SH-SY5Y (cell line): ENCODE measurements around the gene CLDN18.

Experiments used
- GATA2 ChIP-seq: IDR thresholded peaks from 2 replicates; pipeline ENCODE4 v1.6.1; 2011; ENCODE audit warnings: mild to moderate bottlenecking, low read depth, low read length
- GATA3 ChIP-seq: IDR thresholded peaks from 2 replicates; pipeline ENCODE4 v1.6.1; 2011; ENCODE audit warnings: low read depth, mild to moderate bottlenecking, low read length, moderate library complexity

CLDN18 gene

DNA sequence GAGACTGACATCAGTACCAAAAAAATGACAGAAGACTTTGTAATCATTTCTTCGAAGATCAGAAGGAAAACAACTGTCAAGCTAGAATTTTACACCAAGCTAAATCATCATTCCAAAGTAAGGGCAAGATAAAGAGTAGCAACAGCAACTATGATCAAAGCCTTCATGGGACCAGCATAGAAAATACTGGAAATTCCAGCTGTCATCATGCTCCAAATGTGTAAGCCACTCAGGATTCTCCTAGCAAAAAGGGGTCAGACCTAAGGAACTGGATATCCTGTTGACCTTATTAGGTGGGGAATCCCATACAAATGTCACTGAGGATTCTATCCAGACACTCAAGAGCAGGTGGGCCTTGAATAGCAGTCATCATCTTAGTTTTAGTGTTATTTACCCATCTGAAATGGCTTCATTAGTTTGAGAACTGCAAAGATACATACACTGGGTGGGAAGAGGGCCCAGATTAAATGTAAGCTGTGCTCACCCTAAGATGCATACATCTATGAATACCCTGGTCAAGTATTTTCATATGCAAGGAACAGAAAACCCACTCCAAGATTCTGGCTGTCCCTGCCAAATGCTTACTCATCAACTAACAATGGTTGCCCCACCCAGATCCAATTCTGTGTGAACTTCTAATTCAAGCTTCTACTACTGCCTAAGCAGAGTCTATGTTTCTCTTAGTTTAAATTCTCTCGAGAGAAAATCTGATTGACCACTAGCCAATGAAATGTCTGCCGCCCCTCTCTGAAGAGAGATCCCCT, 33.5 kb downstream of the CLDN18 start:
- TF ChIP-seq GATA3: no peak

DNA sequence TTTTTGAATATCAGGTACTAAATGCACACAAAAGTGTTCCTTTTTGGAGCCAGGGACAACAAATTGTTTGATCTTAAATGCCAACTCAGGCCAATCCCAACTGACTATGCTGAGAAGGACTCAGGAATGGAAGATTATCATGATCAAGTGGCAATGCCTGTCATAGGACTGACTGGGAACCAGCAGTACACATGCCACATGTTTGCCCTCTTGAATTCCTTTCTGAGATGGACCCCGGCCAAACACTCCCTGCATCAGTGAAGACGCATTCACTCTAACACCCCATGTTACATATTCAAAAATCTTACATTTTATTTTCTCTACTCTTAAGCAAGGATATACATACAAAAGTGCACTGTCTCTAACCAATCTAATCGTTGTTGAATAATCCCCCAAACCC, 36.1 kb downstream of the CLDN18 start:
- no peak for TF ChIP-seq GATA3
- TF ChIP-seq GATA2: no peak

DNA sequence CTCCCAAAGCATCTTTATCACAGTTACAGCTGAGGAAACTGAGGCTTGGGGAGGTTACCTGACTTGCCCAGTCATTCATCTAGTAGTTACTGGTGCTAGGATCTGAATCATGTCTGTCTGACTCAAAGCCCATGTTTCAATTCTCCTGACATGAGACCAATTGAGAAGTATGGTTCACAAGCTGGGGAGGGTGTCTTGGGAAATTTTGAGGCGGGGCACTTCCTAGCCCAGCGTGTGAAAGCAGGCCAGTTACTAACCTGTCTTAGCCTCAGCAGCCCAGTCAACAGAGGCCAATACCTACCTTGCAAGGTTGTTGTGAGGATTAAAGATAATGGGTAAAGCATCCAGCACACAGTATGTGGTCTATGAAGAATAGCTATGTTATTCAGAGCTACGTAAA, 37.0 kb downstream of the CLDN18 start:
- no peak for TF ChIP-seq GATA3
- no peak for TF ChIP-seq GATA2

DNA sequence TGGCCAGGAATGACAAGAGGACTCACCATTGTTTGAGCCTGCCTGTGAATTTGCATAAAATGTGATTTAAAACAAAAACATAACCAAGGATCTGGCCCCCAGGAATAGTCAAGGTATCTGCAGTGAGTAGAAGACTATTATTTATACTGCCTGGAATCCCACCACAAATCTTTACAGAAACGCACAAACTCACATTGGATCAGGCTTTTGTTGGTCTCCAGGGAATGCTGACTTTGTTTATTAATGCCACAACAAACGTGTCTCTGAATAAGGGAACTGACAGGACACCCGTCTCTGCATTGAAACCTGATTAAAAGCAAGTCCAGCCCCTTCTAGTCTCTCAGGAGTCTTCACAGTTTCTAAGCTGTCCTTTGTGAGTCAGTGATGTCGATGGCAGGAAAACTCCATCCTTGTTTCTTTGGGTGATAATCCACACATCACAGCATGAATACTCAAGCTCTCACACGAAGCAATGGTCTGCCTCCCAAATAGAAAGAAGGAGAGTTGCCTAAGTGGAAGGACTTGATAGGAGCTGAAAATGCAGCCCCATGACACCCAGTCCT, 37.7 kb downstream of the CLDN18 start:
- TF ChIP-seq GATA2 (no peak), GATA3 (no peak)

DNA sequence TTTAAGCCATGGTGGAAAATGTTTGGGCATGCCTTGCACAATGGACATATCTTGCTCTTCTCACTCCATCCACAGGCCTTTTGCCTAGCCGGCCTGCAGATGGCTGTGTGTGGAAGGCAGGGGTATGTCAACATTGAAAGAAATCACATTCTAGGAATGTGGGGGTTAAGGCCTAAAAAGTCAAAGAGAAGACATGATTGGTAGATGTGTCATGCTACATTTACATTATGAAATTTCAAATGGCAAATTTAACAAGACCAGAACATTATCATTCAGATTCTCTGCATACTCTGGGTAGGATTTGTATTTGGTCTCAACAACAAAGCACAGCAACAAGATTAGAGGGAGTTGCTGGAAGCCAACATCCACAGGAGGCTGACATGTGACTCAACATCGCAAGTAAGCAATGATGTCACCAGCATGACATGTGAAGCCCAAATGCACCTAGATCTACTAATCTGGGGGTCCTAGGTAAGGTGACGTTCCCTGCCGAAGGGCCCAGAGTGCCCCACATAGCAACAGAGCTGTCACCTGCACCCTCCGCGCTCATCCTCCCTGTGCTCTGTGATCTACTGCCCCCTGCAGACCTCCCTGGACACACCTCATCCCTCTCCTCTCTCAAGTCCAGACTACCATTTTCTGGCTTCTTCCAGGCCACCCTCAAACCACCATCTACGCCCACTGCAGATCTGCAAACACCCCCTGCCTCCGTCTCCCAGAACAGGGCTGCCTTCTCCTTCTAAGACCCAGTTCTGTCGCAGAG, 39.4 kb downstream of the CLDN18 start:
- no peak for TF ChIP-seq GATA3
- no peak for TF ChIP-seq GATA2

DNA sequence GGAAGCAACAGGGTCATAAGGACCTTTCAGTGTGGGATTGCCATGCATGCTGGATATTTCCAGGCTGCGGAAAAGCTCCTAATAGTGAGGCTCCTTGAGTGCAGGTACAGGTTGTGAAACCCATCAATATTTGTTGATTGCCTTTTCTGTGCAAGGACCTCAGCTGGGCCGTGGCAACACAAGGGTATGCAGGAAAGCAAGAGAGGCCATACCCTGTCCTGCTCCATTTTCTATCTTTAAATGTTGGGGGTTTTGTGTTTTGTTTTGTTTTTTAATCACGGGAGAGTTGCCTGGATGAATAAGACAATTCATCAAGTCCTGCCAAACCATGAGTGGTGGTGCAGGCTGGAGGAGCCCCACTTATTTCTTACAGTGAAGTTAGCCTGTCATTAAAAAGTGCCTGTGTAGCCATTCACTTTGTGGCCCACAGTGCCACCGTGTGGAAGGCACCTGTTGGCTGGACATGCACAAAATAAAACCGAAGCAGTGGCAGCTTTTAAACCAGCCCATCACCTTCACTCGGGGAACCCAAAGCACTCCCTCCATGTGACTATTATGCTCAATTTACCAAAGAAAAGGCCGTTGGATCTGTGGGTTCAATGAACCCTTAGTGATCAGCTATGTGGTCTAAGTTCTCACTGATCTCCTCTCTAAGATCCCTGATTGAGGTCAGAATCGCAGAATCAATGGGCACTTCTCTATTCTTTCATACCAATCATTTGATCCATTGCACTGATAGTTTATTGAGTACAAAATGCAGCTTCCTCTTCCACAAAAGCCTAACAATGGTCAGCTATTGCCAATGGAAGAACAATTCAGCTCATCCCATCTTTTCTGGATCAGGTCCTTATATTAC, 42.2 kb downstream of the CLDN18 start:
- TF ChIP-seq GATA3 (no peak), GATA2 (no peak)

DNA sequence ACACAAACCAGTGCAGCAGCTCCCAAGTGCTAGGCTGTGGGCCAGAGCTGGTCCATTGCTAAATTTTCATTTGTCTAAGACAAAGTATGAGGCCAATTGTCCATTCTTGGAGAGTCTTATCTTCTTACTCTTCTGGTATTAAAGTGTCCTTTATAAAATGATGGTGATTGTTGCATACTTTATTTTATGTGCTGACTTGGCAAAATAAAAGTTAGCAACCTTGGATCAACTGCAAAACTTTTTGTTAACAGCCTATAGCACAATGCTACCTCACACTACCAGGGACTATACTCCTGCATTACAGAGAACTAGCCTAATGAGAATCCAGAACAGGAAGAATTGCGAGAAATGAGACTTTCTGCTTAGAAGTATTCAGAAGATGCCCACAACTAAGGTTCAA, 44.1 kb downstream of the CLDN18 start:
- no peak for TF ChIP-seq GATA3
- no peak for TF ChIP-seq GATA2

DNA sequence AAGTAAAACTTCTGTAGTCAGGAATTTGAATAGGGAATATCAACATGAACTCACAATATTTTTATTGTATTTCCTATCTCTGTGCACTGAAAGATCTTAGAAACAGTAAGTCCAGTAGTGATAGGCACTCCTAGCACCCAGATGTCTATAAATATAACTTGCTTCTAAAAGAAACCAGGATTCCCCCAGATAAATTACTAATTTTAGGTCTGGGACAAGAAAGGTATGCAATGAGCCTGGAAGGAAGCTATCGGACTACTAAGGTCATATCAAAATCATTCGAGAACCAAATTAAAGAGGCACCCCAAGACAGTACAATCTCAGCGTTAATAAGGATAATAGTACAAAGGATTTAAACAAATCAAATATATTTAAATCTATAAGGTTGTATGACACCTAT, 47.4 kb downstream of the CLDN18 start:
- TF ChIP-seq GATA2 (no peak), GATA3 (no peak)

DNA sequence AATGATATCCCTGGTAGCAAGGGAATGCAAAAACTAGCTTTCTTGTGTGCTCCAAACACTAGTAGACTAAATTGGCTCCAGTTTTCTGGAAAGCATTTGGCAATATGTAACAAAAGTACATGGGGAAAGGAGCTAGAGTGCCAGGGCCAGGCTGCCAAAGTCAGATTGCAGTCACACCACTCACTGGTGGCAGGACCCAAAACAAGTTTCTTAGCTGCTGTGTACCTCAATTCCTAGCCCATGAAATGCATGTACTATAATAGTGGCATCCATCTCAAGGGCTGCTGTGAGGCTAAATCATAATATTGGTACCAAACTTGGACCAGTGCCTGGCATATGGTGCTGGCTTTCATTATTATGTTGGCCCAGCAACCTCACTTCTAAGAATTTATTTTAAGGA, 49.3 kb downstream of the CLDN18 start:
- TF ChIP-seq GATA3 (no peak), GATA2 (no peak)

DNA sequence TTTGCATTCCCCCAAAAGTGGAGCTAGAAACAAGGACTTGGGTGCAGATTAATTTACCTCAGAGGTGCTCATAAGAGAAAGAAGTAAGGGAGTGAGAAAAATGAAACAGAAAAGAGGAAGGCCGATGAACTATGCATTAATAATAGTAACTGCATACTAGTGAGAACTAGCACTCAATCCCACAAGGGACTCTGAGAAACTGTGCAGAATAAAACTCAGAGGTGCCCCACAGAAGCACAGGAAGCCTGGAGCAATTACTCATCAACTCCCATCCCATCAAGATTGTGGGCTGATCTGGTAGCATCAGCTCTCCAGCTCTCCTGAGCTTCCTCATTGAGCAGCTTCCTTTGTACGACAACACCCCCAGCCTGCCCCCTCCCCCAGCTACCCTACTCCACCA, 50.8 kb downstream of the CLDN18 start:
- TF ChIP-seq GATA3 (no peak), GATA2 (no peak)

DNA sequence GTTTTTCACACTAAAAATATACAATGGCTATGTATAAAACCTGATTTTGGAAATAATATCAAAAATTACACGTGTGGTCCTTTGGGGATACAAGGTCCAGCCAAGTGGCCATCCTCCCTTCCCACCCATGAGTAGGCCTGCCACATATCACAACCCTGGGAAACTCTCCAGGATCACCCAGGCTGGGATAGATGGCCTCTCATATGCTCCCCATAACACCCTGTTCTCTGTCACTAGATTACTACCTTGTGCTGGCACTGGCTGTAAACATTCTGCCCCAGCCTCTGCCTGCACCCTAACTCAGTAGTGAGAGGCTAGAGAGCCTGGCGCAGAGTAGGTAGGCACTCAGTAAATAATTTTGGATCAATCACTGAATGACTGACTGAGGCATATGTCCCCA, 52.1 kb downstream of the CLDN18 start:
- no peak for TF ChIP-seq GATA3
- no peak for TF ChIP-seq GATA2

DNA sequence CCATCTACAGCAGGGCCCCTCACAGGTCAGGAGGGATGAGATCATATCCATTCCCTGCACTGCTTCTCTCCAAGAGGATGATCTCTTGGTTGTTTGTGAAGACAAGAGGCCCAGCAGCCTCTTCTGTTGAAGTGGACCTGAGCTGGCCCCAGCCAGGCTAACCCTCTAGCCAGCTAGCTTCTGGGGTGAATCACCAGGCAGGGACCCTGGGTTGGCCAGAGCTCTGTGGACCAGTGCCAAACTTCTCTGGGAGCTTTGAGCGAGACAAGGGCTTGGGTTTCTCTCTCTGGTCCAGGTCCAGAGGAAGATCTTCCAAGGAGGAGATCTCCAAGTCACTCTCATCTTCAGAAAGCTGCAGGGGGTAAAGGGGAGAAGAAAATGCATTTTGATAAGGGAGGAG, 52.7 kb downstream of the CLDN18 start:
- TF ChIP-seq GATA2 (no peak), GATA3 (no peak)

DNA sequence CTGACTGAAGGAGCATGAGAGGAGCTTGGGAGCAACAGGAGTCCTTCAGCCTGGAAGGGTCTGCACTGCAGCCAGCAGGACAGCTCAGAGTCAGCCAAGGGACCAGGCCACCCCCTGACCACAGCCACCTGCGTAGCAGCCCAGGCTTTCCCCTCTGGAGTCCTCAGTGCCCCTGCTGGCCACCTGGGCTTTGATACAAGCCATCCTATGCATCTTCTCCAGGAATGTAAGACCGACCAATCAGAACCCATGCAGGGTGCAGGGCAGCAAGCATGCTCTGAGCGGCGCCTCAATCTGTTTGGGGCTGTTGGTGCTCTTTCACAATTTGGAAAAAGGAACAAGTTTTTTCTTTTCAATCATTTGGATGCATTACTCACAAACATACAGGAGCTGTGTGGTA, 53.5 kb downstream of the CLDN18 start:
- TF ChIP-seq GATA2: no peak
- no peak for TF ChIP-seq GATA3

DNA sequence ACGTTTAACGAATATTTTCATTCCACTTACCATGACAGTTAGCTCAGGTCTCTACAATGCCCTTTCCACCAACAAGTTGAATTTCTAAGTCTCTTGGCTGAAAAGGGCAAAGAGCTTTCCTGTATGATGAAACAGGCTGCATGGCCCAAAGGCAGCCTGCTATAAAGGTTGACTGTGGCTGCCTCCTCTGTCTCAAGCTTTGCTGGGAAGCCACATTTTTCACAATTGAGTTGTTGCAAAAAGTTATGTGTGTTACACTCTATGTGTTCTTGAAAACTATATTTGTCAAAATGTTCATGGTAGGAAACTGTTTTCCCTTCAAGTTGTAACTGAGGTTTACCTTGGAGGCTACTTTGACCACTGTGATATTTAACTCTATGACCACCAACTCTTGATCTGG, 56.0 kb downstream of the CLDN18 start:
- TF ChIP-seq GATA3: no peak
- no peak for TF ChIP-seq GATA2
